ENCODE measurements around the gene SIM1.

SIM1 gene

DNA sequence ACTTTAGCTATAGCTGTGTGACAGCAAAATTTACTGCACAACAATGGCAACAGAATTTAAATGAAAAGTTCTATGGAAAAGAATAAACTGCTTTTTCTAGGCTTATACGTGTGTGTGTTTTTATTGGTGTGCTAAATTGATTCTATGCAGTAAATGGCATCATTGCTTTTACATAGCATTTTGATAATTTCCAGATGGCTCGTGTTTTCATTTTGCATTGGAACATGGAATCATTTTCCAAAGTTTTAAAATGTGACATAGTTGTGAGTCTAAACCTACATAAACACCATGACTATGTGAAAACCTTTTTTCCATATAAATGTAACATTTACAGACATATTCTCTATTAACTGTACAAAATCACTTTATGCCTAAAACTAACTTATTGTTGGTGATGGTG, 127.8 kb downstream of the SIM1 start:
- in situ Hi-C loops (cut with MboI; ENCODE audit: low sequenced_read_pairs, unreplicated experiment): no loop called here
- DNase-seq (ENCODE audit: low spot score): no peak
- no peak for TF ChIP-seq CTCF (IDR thresholded peaks at IDR 0.05; ENCODE audit: borderline replicate concordance, control extremely low read depth, extremely low read depth, insufficient read depth, missing control alignments)

DNA sequence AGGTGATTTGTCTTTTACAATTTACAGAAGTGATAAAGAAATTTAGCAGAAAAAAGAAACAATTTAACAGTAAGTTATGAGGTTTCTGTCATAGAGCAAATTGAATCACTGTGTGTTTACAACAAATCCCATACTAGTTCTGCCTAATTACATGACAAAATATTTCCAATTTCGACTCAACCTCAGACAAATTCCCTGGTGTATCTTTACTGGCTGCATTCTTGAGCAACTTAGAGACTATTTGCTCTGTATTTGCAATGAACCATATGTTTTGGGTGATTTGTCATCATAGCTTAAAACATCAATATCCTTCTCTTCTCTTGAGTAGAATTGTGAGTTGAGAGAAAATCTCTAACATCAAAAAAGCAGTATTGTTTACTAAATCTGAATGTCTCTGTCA, 128.7 kb downstream of the SIM1 start:
- TF ChIP-seq CTCF (IDR thresholded peaks at IDR 0.05; ENCODE audit: borderline replicate concordance, control extremely low read depth, extremely low read depth, insufficient read depth, missing control alignments): no peak
- no peak for DNase-seq (ENCODE audit: low spot score)
- in situ Hi-C loops (cut with MboI; ENCODE audit: low sequenced_read_pairs, unreplicated experiment): no loop called here

Data from GM13976 (cell line).